HEK293 (cell line): Measurements from ENCODE around the gene GSTM4.

ENCODE experiments used
- BCL11A ChIP-seq: fragments of 450-650 bp; formaldehyde crosslinking; IDR thresholded peaks from 2 replicates; pipeline ENCODE4 v1.5.1; 2016; ENCODE audit warnings: low read depth, missing biosample characterization, missing genetic modification characterization
- PBX3 ChIP-seq: sonication (generic); formaldehyde crosslinking; IDR thresholded peaks from 2 replicates; pipeline ENCODE4 v1.8.1; 2022; ENCODE audit warnings: mild to moderate bottlenecking, moderate library complexity, missing genetic modification reagents
- REST ChIP-seq: fragments of 450-650 bp; formaldehyde crosslinking; IDR thresholded peaks from 2 replicates; pipeline ENCODE4 v1.5.1; 2016; ENCODE audit warnings: missing biosample characterization, missing genetic modification characterization
- ZBTB49 ChIP-seq: fragments of 450-650 bp; formaldehyde crosslinking; IDR thresholded peaks from 2 replicates; pipeline ENCODE4 v1.5.1; 2016; ENCODE audit warnings: missing biosample characterization, missing genetic modification characterization, low read depth
- ZBTB7A ChIP-seq: fragments of 450-650 bp; formaldehyde crosslinking; IDR thresholded peaks from 2 replicates; pipeline ENCODE4 v1.5.1; 2016; ENCODE audit warnings: low read depth, missing biosample characterization, missing genetic modification characterization
- ZFP41 ChIP-seq: fragments of 450-650 bp; formaldehyde crosslinking; IDR thresholded peaks from 2 replicates; pipeline ENCODE4 v1.5.1; 2016; ENCODE audit warnings: missing biosample characterization, missing genetic modification characterization, borderline replicate concordance
- ZNF138 ChIP-seq: fragments of 450-650 bp; formaldehyde crosslinking; IDR thresholded peaks from 2 replicates; pipeline ENCODE4 v1.5.1; 2016; ENCODE audit warnings: missing biosample characterization, missing genetic modification characterization, borderline replicate concordance
- ZNF140 ChIP-seq: fragments of 450-650 bp; formaldehyde crosslinking; IDR thresholded peaks from 2 replicates; pipeline ENCODE4 v1.5.1; 2016; ENCODE audit warnings: missing biosample characterization, missing genetic modification characterization
- ZNF23 ChIP-seq: fragments of 450-650 bp; formaldehyde crosslinking; IDR thresholded peaks from 2 replicates; pipeline ENCODE4 v1.5.1; 2016; ENCODE audit warnings: missing biosample characterization, missing genetic modification characterization, borderline replicate concordance
- ZNF302 ChIP-seq: fragments of 450-650 bp; formaldehyde crosslinking; IDR thresholded peaks from 2 replicates; pipeline ENCODE4 v1.5.1; 2016; ENCODE audit warnings: missing biosample characterization, missing genetic modification characterization, low read depth
- ZNF311 ChIP-seq: fragments of 450-650 bp; formaldehyde crosslinking; IDR thresholded peaks from 2 replicates; pipeline ENCODE4 v1.5.1; 2017; ENCODE audit warnings: missing biosample characterization, missing genetic modification characterization, borderline replicate concordance

GRCh38 chr1:109657395-109657794, 1.5 kb downstream of the GSTM4 start:
- TF ChIP-seq ZBTB7A (tag by site-specific recombination) = no peak
- TF ChIP-seq ZNF302 (tag by site-specific recombination) = no peak
- TF ChIP-seq REST (tag by site-specific recombination) = no peak
- TF ChIP-seq ZNF140 (tag by site-specific recombination) = no peak
- no peak for TF ChIP-seq ZBTB49 (tag by site-specific recombination)
- TF ChIP-seq PBX3 (CRISPR knock-in tag) = no peak
- TF ChIP-seq BCL11A (tag by site-specific recombination) = no peak
- no peak for TF ChIP-seq ZNF311 (tag by site-specific recombination)
- no peak for TF ChIP-seq ZNF138 (tag by site-specific recombination)
- TF ChIP-seq ZNF23 = no peak
- no peak for TF ChIP-seq ZFP41
